Measurements from ENCODE around the gene PRR20A.
"Not testable (repeated sequence)": the region's sequence is repeated elsewhere in the genome, so short reads cannot be mapped to it uniquely, and the experiment has no call there.

The PRR20A gene

GRCh38 chr13:57140235-57140968 lies at the start of gene PRR20A:
TSS of gene PRR20A (plus strand) at chr13:57140918. CDS start at chr13:57141305, 387 bp downstream.
- not testable (repeated sequence) for DNase-seq

GRCh38 chr13:57114945-57115344 lies 25.8 kb upstream of the PRR20A start:
- no peak for DNase-seq

GRCh38 chr13:57123681-57124080 lies 17.0 kb upstream of the PRR20A start:
- DNase-seq = no peak

- no peak for DNase-seq
These were observed 11.8 kb upstream of the PRR20A start for GRCh38 chr13:57128909-57129308.

GRCh38 chr13:57136093-57136492 lies 4.6 kb upstream of the PRR20A start:
- DNase-seq = no peak

- DNase-seq = no peak
These were observed 3.1 kb upstream of the PRR20A start for GRCh38 chr13:57137585-57137984.

GRCh38 chr13:57138988-57139387 lies 1.7 kb upstream of the PRR20A start:
- DNase-seq = no peak

GRCh38 chr13:57139781-57140180 lies 937 bp upstream of the PRR20A start:
- not testable (repeated sequence) for DNase-seq

- not testable (repeated sequence) for DNase-seq
These were observed 6.5 kb downstream of the PRR20A start, which contains the start of gene PRR20B for GRCh38 chr13:57147188-57147587. TSS of gene PRR20B (plus strand) at chr13:57147488. CDS start at chr13:57147875, 387 bp downstream.

GRCh38 chr13:57148106-57148505 lies 7.4 kb downstream of the PRR20A start:
- not testable (repeated sequence) for DNase-seq

GRCh38 chr13:57153761-57154160 lies 13.0 kb downstream of the PRR20A start, which contains the start of gene PRR20C:
TSS of gene PRR20C (plus strand) at chr13:57154061. CDS start at chr13:57154448, 387 bp downstream.
- DNase-seq = not testable (repeated sequence)

- DNase-seq = not testable (repeated sequence)
These were observed 19.6 kb downstream of the PRR20A start, which contains the start of gene PRR20D for GRCh38 chr13:57160332-57160731. TSS of gene PRR20D (plus strand) at chr13:57160632. CDS start at chr13:57161019, 387 bp downstream.

GRCh38 chr13:57166897-57167296 lies 26.2 kb downstream of the PRR20A start, which contains the start of gene PRR20E:
TSS of gene PRR20E (plus strand) at chr13:57167197. CDS start at chr13:57167584, 387 bp downstream.
- not testable (repeated sequence) for DNase-seq

- DNase-seq = no peak
These were observed 50.9 kb downstream of the PRR20A start for GRCh38 chr13:57191667-57192066.

Data from CD4-positive, alpha-beta T cell treated with Interleukin-17A for 1 hour (primary cell).